Effector CD8-positive, alpha-beta T cell (primary cell): ENCODE results near the gene DUSP8.
"Not testable (repeated sequence)": the region's sequence is repeated elsewhere in the genome, so short reads cannot be mapped to it uniquely, and the experiment has no call there.

Source experiments
- DNase-seq: peaks from one replicate; lab custom pipeline; 2025; lab: John Stamatoyannopoulos, UW

DUSP8 gene

DNA sequence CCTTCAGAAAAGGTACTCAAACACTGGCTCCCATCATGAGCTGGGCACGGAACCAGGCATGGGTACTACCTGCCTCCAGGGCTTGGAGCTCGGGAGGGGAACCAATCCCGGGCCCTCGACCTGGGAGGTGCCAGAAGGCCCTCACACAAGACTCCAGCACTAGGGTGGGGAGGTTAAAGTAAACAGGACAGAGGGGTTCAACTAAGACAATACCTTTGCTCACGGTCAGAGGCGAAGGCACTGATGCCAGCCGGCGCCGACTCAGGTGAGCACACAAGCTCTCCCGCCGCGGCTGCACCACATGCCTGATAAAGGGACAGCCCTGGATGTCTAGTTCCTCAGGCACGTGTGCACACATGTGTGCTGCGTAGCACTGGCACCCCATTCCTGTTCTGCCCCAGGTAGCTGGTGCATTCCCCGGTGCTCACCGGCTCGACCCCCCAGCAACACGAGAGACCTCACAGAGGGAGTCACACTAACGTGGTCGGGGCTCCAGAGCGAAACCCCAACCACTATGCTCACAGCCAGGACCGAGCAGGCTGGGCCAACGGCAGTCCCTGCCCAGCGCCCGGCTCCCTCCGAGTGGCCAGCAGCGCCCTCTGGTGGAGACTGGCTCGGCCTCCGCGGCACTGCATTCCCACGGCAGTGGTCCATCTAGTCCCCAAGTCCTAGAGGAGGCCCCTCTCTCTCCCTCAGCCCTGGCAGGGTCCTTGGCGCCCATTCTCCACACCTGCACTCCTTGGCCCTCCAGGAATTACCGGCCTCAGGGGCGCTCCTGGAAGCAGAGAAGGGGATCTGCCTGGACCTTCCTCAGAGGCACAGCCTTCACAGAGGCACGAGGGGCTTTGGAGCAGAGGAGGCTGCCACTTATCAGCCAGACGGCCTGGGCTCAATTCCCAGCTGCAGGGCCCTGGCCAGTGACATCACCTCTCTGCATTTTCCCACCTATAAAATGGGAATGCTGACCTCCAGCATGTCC is 56.7 kb downstream of the DUSP8 start:
- DNase-seq = peak; percentile 65

DNA sequence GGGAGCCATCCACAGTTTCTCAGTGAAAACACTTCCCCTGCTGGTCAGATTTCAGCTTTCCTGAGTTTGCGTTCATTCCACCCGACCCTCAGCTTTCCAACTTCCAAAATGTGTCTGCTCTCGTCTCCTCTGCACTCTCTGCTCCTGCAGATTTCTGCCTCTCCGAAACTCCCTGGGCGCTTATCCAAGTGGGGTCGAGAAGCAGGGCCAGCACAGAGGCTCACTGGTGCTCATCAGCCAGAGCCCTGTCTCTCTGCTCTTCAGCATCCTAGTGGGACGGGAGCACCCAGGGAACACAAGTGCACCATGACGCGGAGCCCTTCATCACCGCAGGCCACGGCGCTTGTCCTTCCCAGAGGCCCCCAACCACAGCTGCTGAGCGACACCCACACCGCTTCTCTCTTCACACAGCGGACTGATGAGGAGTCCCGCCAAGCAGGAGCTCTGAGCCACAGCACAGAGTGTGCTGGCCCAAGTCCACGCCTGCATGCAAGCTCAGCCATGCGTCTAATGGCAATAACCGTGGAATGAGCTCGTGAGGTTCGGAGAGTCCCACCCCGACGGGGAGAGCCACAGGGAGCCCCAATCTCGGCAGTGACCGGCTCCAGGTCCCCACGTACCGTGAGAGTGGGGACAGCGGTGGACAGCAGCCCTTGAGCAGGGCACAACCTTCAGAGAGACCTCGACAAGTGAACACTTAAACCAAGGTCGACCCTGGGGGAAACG is 57.6 kb downstream of the DUSP8 start:
- DNase-seq = no peak

DNA sequence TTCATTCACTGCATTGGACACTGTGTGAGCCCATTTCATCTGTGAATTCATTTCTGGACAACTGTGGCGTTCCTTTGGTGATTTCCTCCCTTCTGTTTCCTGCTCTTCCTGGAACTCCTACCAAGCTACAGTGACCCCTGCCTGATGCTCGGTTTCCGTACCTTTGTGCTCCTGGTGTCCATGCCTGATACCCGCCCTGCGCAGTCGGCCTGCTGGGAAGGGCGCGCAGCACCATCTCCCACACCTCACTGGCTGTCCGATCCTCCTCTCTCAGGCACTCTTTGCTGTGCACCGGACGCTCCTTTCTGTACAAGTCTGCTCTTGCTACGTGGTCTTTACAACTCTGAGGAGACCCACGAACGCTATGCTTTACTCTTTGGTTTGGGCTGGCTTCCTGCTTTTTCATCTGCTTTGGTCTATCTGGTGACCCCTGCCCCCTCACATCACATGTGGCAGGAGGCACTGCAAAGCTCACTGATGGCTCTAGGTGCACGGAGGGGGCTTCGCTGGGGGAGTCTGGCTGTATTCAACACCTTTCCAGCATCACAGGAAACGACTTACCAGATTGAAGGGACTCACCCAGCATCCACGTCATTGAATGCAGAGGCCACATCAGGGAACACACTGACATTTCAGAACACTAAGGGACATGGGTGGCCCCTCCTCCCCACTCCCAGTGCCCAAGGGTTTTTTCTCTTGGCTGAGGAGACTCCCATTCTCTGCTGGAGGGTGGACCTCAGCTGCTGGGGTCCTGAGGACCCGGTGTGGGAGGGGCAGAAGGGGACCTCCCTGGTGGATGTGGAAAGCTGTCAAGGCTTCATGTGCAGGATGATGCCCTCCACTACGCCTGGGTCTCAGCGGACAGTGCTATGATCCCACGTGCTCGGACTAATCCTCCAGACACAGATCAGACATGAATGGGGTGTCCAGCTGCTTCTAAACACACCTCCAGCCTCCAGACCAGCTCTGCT is 58.5 kb downstream of the DUSP8 start:
- DNase-seq = no peak

DNA sequence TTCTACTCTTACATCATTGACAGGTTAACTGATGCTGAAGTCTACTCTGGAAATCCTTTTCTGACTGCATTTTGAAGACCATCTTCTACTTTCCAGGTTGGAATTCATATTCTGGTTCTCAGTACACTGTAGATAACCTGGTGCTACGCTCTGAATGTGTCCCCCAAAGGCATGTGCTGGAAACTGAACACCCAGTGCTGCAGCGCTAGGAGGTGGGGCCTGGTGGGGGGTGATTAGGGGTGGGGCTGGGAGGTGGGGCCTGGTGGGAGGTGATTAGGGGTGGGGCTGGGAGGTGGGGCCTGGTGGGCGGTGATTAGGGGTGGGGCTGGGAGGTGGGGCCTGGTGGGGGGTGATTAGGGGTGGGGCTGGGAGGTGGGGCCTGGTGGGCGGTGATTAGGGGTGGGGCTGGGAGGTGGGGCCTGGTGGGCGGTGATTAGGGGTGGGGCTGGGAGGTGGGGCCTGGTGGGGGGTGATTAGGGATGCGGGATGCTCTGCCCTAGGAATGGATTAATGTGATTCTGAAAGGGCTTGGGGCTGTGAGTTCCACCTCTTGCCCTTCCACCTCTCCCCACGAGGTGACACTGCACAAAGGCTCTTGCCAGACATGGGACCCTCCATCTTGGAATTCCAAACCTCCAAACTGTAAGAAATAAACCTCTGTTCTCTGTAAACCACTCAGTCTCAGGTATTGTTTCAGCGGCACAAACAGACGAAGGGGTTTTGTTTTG is 59.4 kb downstream of the DUSP8 start:
- peak; percentile 25 for DNase-seq

DNA sequence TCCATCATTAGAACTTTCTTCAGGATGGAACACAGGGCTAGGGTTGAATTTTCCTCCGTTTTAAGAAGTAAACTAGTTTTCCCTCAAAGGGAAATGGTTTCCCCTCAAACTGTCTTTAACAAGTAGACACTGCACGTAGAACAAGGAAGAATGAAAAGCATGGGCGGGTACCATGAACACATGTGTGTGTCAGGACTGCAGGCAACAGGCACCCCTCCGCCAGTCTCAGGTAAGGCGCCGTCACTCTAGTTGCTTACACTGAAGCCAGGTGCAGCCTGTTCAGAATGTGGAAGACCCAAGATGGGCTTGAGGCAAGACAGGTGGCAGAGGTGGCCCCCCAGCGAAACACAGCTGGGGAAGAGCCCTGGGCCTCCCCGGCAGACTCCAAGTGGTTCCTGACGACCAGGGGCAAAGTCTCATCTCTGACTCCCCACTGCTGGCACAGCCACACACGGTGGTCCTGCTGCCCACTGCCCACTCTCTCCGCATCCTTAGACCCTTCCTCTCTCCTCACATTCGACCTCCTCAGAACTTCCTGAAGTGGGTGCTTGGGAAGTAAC is 60.1 kb downstream of the DUSP8 start:
- no peak for DNase-seq

DNA sequence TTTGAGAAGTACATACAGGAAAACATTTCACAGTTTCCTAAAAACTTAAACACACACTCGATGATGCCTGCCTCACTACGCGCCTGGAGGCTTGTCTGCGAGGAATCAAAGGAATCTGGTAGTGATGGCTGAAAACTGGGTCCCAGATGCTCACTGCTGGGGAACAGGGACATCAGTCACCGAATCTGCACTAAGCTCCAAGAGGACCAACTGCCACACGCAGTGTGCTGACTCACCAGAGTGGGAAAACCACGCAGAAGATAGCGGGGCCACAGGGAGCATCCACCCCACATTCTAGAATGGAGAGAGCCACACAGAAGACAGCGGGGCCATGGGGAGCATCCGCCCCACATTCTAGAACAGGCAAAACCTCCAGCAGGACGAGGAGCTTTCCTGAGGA is 61.1 kb downstream of the DUSP8 start:
- DNase-seq = no peak

DNA sequence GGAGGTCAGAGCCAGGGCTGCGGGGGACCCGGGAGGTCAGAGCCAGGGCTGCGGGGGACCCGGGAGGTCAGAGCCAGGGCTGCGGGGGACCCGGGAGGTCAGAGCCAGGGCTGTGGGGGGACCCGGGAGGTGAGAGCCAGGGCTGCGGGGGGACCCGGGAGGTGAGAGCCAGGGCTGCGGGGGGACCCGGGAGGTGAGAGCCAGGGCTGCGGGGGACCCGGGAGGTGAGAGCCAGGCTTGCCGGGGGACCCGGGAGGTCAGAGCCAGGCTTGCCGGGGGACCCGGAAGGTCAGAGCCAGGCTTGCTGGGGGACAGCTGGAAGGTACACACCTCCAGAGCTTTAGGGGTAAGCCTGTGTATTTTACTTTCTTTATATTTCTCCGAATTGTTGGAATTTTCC is 61.7 kb downstream of the DUSP8 start:
- DNase-seq = not testable (repeated sequence)

DNA sequence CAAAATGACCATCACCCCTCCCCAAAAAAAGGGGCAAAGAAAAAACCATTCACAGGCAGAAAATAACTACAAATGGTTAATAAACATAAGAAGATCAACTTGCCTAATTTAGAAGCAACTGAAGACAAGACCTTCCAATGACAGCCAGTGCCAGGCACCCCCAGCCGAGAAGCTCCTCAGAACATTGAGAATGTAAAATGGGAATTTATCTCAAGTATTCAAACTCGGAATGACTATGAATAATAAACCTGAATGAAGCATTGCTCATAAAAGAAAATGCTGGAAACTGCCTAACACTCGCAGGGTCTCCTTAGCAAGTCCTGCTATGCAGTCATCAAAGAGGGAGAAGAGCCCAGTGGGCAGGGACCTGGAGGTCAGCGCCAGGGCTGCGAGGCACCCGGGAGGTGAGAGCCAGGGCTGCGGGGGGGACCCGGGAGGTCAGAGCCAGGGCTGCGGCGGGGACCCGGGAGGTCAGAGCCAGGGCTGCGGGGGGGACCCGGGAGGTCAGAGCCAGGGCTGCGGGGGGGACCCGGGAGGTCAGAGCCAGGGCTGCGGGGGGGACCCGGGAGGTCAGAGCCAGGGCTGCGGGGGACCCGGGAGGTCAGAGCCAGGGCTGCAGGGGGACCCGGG is 62.3 kb downstream of the DUSP8 start:
- DNase-seq = no peak

DNA sequence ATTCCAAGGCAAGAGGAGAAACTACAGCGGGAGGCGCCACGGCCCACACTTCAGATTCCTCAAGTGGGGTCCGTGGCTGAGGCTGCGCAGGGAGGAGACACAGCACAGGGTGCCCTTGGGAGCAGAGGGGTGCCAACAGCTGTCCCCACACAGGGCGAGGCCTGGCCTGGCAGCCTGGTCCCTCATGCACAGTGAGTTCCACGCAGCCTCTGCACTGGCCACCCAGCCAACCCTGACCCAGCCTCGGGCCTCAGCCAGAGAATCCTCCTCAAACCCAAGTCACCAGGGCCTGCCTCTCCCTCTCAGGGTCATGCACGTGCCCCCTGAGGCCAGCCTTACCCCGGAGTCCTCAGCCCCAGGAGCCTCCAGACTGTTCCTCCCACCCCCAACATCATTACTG is 63.1 kb downstream of the DUSP8 start:
- no peak for DNase-seq

DNA sequence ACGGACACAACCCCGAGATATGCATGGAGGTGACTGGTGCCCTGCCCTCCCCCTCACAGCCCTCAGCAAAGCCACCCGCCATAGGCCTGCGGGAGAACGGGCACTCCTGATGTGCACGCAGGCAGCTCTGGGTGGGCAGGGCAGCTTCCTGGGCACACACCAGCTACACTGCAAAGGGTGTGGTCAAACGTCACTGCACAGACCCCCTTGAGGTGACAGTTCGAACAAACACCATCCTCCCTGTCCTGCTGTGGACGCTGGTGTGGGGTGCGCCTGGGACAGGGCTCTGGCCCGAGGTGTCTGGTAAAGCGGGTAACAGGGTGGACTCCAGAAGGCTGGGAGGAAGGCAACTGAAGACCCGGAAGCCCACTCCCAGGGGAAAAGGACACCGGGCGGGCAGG is 63.6 kb downstream of the DUSP8 start:
- DNase-seq = no peak

DNA sequence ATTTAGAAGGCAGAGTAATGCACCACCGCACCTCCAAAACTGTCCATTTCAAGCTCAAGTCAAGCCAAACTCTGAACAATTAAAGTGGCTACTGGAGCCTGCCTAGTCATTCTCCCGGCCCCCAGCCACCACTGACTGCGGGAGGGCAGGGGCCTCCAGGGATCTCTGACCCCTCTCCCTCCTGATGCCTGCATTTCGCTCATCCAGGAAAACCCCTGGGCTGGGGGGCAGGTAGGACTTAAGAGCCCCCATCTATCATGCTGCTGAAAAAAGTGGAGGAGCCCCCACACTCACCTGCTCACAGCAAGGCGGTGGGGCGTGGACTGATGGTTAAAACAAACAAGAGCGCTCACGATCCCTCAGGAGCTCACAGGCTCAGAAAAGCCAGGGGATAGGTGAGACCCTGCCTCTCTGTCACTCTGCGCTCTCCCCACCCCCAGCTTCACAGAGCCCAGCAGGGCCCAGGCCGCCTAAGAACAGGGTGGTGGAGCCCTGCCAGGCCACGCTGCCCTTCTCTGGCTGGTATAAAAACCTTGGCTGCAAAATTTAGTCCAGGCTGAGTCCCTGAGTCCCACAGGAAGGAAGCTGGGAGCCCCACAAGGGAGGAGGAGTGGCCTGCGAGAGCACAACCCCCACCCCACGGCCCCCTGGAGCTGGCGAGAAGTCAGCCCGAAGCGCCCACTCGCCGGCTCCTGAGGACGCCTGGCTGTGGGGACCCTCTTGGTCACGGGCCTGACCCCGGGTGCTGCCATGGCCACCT is 64.5 kb downstream of the DUSP8 start:
- DNase-seq = no peak

DNA sequence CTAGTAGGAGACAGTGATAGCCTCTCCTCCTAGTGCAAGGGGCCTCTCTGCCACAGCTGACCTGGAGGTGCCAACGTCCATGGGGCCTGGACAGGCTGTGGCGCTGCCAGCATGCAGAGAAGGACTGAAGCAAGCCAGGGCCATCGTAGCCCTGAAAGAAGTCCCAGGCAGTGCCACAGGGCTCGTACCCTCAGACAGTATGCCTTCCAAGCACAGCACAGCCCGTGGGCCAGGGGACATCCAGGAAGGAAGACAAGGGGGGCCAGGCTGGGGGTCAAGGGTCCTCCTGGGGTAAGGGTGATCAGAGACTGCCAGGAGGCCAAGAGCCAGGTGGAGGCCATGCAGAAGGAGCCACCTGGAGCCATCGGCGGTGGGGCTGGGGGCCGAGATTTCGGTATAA is 65.1 kb downstream of the DUSP8 start:
- no peak for DNase-seq

DNA sequence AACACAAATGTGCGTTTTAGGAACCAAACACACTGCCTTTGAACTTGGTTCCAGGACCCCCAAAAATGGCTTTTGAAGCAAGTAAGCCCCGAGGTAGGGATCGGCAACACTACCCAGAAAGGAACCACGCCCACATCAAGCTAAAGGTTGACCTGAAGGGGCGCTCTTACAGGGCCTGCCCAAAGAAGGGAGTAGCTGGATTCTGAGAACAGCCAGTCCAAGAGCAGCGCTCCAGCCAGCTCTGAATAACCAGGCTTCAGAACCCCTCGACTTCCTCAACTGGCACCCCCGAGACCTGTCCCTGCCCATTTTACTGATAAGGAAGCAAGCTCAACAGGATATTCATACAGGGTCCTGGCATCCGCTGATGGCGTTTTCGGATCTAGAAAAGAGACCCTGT is 66.6 kb downstream of the DUSP8 start:
- no peak for DNase-seq

DNA sequence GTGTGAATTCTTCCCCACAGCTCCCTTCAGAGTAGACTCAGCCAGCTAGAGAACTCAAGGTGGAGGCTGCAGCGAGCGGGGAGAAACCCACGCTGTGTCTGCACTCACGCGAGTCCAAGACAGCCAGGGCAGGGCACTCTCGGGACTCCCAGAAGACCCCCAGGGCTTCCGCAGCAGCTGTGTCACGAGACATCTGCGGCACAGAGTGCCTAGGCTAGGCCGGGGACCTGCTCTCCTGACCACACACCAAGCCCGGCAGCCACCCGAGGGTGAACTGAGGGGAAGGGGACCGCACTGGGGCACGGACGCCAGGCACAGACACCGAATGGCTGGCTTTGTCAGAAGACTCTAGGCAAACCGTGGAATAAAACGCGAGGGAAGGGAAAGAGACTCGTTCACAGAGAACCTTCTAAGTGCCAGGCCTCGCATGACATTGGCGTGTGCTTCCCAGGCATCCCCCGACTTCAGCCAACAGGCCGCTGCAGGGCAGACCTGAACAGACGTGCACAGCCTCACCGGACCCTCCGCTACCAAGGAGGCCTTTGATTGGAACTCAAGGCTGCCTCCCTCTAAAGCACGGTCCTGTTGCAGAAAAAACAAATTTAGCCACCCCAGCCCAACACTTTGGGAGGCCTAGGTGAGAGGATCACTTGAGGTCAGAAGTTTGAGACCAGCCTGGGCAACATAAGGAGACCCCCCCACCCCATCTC is 67.3 kb downstream of the DUSP8 start:
- DNase-seq = no peak

DNA sequence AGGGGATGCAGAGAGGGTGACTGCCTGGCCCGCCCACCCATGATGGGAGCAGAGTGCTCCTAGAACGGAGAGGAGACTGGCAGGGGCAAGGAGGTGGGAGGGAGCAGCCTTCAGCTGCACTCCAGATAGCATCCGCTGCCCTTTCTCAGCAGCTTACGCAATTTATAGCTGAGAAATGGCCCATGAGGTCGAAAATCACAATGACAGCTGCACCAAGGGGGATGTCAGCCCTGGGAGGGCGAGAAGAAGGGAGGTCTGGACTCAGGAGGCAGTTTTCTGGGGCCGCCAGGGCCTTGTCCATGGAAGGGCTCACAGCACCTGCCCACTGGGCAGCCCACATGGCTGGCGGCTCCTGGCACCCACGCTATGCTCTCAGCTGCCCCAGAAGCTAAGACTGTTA is 67.9 kb downstream of the DUSP8 start:
- DNase-seq = no peak
